C4-2B (cell line): ENCODE results near the gene DERA.

Source experiments
- H3K27ac ChIP-seq: fragments of 450-650 bp; 2 replicates; pipeline ENCODE4 v1.5.1; 2017
- ZFX ChIP-seq: fragments of 450-650 bp; IDR thresholded peaks from 2 replicates; pipeline ENCODE4 v1.6.1; 2017
- TF ChIP-seq, protein P1 (sequence below): fragments of 450-650 bp; conservative IDR thresholded peaks from 2 replicates; pipeline ENCODE4 v1.5.1; 2017; ENCODE audit warnings: mild to moderate bottlenecking

DERA gene

DNA sequence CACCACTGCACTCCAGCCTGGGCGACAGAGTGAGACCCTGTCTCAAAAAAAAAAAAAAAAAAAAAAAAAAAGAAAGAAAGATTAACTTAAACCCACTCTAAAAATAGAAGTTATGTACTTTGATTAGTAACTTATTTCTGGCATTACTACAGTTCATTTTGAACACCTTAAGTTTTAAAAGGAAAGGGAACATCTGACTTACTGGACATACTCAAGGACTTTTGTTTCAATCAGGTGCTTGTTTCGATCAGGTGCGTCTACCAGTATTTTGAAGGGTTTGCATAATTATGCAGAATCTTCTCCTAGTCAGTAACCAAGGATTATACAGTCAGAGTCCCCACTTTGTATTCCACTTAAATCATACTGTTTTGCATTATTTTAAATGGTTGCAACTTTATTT lies 105.6 kb downstream of the DERA start:
- no peak overlapping the region for H3K27ac ChIP-seq
- TF ChIP-seq, protein P1, sequence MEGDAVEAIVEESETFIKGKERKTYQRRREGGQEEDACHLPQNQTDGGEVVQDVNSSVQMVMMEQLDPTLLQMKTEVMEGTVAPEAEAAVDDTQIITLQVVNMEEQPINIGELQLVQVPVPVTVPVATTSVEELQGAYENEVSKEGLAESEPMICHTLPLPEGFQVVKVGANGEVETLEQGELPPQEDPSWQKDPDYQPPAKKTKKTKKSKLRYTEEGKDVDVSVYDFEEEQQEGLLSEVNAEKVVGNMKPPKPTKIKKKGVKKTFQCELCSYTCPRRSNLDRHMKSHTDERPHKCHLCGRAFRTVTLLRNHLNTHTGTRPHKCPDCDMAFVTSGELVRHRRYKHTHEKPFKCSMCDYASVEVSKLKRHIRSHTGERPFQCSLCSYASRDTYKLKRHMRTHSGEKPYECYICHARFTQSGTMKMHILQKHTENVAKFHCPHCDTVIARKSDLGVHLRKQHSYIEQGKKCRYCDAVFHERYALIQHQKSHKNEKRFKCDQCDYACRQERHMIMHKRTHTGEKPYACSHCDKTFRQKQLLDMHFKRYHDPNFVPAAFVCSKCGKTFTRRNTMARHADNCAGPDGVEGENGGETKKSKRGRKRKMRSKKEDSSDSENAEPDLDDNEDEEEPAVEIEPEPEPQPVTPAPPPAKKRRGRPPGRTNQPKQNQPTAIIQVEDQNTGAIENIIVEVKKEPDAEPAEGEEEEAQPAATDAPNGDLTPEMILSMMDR = no peak
- no peak for TF ChIP-seq ZFX

DNA sequence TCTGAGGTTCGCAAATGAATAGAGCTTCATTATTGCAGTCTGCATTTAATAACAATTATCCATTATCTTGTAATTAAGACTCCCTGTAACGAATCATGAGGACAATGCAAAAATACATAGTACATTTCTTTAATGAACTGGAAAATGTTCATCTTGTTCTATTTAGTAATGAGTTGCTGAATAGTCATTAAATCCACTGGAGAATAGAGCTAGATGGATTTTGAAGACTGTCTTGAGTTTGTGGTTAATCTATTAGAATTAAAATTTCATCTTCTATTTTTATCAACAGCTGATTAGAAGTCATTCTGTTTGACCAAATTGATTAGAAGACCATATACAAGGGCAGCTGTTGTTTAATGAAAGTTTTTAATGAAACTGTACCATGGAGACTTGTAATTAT lies 107.2 kb downstream of the DERA start:
- H3K27ac ChIP-seq = no peak overlapping the region
- TF ChIP-seq, protein P1 = no peak
- no peak for TF ChIP-seq ZFX

- TF ChIP-seq ZFX = no peak
- TF ChIP-seq, protein P1 = no peak
- H3K27ac ChIP-seq = no peak overlapping the region
These were observed 108.0 kb downstream of the DERA start for GRCh38 chr12:16019136-16019535.

DNA sequence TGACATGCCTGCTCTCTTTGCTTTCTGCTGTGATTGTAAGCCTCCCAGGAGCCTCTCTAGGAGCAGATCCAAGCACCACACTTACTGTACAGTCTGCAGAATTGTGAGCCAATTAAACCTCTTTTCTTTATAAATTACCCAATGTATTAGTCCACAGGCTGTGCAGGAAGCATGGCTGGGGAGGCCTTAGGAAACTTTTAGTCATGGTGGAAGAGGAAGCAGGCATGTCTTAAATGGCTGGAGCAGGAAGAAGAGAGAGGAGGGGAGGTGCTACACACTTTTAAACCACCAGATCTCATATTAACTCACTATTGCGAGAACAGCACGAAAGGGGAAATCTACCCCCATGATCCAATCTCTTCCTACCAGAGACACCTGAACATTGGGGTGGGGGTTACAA lies 108.9 kb downstream of the DERA start:
- H3K27ac ChIP-seq = no peak overlapping the region
- TF ChIP-seq, protein P1 = no peak
- TF ChIP-seq ZFX = no peak

DNA sequence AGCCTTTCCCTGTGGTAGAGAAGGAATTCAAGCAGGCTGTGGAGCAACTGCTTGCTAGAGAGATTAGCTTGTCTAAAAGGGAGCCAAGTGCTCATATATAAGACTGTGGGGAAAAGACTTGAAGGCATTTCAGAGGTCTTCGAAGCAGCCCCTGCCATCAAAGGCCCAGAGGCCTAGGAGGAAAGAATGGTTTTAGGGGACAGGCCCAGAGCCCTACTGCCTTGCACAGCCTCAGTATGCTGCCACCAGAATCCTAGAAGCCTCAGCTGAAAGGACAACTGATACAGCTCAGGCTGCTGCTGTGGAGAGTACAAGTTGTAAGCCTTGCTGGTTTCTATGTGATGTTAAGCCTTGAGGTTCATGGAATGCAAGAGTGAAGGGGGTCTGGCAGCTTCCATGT lies 109.9 kb downstream of the DERA start:
- no peak overlapping the region for H3K27ac ChIP-seq
- TF ChIP-seq, protein P1 = no peak
- TF ChIP-seq ZFX = no peak

- TF ChIP-seq, protein P1 = no peak
- TF ChIP-seq ZFX = no peak
- H3K27ac ChIP-seq = no peak overlapping the region
These were observed 110.5 kb downstream of the DERA start for GRCh38 chr12:16021676-16022075.

GRCh38 chr12:16027002-16027401 lies 115.9 kb downstream of the DERA start:
- TF ChIP-seq, protein P1 = no peak
- TF ChIP-seq ZFX = no peak
- H3K27ac ChIP-seq = no peak overlapping the region
